HG02798 (cell line): ENCODE results near the gene RPL36.

Experiments
- ATAC-seq: cut with Tn5 transposase; IDR thresholded peaks from one replicate; pipeline ENCODE4 v1.9.1; 2021; ENCODE audit warnings: mild to moderate bottlenecking; ENCODE audit not compliant: unreplicated experiment, poor library complexity

The RPL36 gene

DNA sequence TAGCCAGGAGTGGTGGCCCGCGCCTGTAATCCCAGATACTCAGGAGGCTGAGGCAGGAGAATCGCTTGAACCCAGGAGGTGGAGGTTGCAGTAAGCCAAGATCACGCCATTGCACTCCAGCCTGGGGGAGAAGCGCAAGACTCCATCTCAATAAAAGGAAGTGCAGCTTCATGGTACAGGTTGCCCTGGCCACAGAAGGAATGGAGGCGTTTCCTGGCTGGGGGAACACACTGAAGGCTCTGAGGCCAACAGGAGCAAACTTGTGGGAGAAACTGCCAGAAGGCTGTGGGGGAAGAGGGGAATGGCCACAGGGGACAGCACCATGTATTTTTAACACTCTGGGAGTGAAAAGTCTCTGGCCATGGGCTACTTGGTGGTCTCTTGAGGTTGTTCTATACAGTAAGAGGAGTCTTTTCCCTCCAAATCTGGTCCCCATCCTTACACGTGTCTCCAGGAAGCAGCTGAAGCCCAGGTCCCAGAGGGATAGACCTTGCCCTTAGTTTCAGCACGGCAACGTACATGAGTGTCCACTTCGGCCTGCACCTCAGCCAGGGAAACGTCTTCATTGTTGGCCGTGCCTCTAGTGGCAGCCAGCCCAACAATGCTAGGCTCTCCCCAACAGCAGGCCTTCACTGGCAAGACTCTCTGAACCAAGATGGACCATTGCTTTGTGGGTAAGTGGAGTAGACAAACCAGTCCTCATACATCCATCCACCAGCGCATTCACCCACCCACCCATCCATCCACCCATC, 17.2 kb upstream of the RPL36 start:
- ATAC-seq, result no peak

DNA sequence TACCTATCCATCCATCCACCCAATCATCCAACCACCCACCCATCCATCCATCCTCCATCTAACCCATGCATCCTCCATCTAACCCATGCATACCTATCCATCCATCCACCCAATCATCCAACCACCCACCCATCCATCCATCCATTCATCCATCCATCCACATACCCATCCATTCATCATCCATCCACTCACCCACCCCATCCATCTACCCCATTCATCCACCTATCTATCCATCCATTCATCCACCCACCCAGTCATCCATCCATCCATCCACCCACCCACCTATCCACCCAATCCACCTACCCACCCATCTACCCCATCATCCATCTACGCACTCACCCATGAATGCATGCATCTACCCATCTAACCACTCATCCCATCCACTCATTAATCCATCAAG, 16.3 kb upstream of the RPL36 start:
- no peak for ATAC-seq

GRCh38 chr19:5674714-5675113, 15.4 kb upstream of the RPL36 start:
- no peak for ATAC-seq

GRCh38 chr19:5676105-5676771, 13.9 kb upstream of the RPL36 start:
- no peak for ATAC-seq

GRCh38 chr19:5676772-5677105, 13.4 kb upstream of the RPL36 start:
- ATAC-seq, result no peak

- no peak for ATAC-seq
Measured at GRCh38 chr19:5677136-5677535, 13.0 kb upstream of the RPL36 start.

- no peak for ATAC-seq
Measured at GRCh38 chr19:5677580-5677979, 12.5 kb upstream of the RPL36 start.

DNA sequence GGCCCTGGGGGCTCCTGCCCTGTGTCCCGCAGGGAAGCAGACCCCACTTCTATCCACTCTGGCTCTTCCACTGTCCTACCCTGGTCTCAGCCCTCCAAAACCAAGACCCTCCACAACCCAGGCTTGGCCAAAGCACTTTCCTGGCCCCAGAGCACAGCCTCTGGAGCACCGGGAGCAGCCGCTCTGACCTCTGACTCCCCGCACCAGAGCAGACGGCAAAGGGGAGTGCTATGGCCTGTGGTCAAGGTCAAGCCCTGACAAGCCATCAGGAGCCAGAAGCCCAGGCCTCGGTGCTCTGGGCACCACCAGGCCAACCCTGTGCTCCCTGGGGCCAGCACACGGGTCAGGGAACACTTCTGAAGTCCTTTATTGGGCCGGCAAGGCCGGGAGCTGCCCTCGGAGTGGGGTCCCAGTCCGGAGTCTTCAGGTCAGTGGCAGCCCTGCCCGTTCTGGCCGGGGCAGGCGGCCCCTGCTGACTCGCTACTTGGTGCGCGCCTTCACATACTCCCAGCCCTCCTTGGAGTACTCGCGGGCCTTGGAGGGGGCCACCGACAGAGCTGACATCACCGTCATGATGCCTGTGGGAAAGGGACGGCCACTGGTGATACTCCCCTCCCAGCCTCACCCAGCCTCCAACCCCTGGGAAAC, 11.9 kb upstream of the RPL36 start:
- ATAC-seq, result no peak

DNA sequence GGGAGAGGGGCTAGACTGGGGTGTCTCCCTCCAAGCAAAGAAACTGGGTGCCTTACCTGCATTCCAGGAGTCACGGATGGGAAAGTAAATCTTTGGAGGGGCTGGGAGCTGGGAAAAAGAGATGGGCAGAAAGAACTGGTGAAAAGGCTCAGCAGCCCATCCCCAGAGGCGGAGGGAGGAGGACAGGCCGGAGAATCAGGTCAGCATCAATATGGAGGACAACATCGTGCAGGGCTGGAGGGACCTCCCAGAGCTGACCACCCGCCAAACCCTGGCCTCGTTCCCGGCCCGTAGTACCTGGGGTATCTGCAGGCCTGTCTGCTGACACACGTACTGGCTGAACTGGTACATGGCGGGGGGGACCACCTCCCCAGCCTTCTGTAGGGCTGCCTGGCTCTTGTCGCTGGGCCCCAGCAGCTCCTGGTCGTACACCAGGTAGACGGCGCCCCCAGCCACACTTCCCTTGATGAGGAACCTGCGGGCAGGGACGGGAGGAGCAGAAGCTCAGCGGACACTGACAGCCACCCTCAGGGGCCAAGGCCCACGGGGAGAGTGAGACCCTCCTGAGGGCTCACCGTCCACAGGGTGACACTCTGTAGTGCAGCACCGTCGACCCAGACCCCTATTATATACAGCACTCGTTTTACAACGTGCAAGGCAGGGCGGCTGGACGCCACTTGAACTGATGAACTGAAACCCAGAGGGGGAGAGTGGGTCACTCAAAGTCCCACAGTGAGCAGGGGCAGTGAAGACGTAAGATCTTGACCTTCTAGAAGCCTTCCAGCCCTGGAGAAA, 10.6 kb upstream of the RPL36 start:
- ATAC-seq, result no peak

DNA sequence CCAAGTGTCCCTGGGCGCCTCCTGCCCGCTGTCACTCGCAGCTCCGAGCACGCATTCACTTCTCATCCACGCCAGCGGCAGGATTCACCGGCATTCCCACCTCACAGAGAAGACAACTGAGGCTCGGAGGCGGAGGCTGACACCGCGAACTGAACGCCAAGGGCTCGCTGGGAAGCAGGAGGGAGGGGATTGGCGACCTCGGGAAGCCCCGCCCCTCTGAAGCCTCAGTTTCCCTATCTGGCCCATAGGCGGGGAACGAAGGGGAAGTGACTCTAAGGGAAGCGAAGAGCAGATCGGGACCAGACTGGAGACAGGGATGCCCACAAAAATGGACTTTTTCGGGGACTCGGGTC, 10.0 kb upstream of the RPL36 start:
- ATAC-seq, result no peak

GRCh38 chr19:5680437-5681368, 9.4 kb upstream of the RPL36 start, which contains the start of the genes HSD11B1L and MICOS13:
HSD11B1L (plus strand) TSS chr19:5681027; CDS start chr19:5684833, 3,806 bp downstream.
MICOS13 (minus strand) TSS chr19:5680516; CDS start chr19:5680486, 30 bp downstream.
- peak; percentile 90 for ATAC-seq

- no peak for ATAC-seq
Measured at GRCh38 chr19:5681391-5682106, 8.5 kb upstream of the RPL36 start.

DNA sequence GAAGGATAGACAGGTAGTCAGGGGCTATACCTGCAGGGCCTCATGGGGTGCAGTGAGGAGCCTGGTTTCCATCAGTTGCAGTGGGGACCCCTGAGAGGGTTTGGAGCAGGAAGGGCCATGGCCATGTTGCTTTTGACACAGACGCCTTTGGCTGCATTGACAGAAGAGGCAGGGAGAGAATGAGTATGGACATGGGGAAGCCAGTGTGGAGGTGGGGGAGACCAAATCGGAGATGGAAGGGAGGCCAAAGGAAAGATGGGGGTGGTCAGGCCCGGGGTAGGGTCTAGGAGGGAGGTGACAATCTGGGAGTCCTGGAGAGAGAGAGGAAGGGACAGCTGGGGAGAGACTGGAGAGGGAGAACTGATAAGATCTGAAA, 8.0 kb upstream of the RPL36 start:
- no peak for ATAC-seq

DNA sequence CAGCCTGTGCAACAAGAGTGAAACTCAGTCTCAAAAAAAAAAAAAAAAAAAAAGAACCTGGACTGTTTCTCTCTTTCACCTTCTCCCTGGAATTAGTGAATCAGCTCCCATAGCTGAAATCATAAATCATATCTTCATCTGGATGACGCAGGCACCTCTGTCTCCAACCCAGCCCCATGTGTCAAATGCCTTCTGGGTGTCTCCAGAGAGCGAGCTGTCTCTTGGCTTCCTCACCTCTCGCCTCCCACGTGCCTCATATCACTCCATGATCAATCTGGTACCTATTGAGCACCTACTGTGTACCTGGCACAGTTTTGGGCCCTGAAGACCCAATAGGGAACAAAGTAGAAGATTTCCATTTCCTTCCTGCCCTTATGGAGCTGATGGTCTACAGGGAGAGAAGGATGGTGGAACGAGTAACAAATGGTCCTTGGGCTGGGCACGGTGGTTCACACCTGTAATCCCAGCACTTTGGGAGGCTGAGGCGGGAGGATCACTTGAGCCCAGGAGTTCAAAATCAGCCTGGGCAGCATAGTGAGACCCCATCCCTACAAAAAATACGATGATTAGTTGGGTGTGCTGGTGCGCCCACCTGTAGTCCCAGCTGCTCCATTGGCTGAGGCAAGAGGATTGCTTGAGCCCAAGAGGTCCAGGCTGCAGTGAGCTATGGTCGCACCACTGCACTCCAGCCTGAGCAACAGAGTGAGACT, 6.8 kb upstream of the RPL36 start:
- ATAC-seq, result no peak

- no peak for ATAC-seq
Measured at GRCh38 chr19:5684694-5685430, 5.2 kb upstream of the RPL36 start.

GRCh38 chr19:5686326-5686646, 3.8 kb upstream of the RPL36 start:
- no peak for ATAC-seq

DNA sequence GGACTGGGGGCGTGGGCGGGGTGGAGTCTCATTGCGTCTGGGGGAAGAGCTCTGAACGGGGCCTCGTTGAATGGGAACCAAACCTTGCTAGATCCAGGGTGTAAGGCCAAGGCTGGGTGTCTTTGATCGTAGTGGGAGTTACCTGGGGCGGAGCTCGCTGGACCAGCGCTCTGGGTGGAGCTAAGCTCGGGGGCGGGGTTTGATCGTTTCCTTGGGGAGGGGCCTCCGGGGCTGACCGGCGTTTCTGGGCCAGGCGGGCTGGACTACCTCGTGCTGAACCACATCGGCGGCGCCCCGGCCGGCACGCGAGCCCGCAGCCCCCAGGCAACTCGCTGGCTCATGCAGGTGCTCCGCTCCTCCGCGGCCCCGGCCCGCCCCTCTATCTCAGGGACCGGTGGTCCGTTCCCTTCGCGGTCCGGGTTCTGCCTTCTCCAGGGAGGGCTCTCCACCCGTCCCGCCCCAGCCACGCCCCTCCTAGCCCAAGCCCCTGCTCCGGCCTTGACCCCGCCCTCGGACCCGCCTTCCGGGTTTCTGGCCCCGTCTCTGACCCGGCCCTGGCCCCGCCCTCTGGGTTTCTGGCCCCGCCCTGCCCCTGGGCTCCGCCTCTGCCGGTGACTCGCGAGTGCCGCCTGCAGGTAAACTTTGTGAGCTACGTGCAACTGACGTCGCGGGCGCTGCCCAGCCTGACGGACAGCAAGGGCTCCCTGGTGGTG, 3.3 kb upstream of the RPL36 start:
- peak; percentile 59 for ATAC-seq
